NCI-H2227 (cell line): Measurements from ENCODE around the gene GABBR2.

Source experiments
- DNase-seq: peaks from one replicate; lab custom pipeline; 2025; ENCODE audit not compliant: unreplicated experiment; lab: John Stamatoyannopoulos, UW

GABBR2 gene

DNA sequence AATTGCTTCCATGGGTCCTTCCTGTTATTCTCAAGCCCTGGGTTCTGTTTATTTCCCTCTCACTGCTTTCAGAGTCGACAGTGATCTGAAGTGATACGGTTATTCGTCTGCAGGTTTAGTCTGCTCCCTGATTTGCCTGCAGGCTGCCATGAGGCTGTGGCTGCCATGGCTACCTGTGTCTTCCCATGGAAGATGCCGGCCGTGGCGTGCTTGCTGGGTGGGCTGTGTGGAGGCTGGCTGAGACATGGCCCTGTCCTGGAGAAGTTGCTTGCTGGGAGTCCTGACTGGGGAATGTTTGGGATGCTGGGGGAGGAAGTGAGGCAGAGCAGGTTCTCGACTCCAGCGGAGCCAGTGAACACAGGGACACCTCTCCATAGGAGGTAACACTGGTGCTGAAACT lies 349.2 kb downstream of the GABBR2 start:
- DNase-seq = no peak

DNA sequence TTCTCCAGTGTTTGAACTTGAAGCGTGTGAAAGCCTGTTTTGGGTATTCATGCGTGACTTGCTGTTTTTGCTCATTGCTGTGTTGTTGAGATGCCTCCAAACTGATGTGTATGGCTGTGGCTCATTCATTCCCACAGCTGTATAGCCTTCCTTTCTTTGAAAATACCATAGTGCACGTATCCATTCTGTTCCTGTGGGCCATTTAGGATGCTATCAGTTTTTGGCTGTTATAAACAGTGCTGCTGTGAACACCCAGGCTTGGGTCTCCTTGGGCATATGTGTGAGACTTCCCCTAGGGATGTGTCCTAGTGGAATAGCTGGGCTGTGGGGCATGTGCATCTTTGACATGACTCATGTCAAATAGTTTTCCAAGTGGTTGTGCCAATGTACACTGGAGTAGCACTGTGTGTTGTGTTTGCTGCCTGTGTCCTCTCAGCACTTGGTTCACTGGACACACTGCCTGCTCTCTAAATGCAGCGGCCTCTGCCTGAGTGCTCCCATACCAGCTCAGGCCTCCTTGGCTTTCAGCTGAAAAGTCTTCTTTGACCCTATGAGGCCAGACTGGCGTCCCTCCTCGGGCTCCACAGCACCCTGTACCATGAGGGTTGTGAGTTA lies 350.7 kb downstream of the GABBR2 start:
- no peak for DNase-seq

DNA sequence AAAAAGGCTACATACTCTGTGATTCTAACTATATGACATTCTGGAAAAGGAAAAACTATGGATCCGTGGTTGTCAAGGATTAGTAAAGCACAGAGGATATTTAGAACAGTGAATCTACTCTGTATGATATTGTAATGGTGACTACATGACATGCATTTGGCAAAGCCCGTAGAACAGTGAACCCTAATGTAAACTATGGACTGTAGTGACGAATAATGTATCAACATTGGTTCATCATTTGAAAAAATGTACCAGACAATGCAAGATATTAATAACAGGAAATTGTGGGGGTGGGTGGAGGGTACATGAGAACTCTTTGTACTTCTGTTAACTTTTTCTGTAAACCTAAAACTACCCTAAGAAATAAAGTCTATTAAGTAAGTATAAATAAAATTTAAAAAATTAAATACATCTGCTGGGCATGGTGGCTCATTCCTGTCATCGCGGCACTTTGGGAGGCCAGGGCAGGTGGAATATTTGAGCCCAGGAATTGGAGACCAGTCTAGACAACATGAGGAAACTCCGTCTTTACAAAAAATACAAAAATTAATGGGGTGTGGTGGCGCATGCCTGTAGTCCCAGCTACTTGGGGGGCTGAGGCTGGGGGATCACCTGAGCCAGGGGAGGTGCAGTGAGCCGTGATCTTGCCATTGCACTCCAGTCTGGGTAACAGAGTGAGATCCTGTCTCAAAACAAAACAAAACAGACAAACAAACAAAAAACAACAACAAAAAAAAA lies 351.6 kb downstream of the GABBR2 start:
- DNase-seq = no peak

DNA sequence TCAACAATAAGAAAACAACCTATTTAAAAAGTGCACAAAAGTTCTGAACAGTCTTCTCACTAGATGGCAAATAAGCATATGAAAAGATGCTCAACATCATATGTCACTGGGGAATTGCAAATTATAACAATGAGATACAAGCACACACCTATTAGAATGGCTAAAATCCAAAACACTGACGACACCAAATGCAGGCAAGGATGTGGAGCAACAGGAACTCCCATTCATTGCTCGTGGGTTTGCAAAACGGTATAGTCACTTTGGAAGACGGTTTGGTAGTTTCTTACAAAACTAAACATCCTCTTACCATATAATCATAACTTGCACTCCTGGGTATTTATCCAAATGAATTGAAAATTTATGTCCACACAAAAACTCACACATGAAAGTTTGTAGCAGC lies 352.4 kb downstream of the GABBR2 start:
- no peak for DNase-seq

DNA sequence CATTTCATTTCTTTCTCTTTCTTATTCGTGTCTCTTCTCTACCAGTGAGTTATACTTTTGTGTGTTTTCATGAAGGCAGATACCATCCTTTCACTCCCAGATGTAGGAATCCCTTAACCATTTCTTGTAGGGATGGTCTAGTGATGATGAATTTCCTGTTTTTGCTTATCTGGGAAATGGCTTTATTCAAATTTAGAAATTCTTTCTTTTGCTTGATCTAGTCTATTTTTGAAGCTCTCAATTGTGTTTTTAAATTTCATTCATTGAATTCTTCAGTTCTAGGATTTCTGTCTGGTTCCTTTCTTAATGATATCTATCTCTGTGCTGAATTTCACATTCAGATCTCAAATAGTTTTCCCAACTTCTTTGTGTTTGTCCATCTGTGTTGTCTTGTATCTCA lies 357.4 kb downstream of the GABBR2 start:
- DNase-seq = no peak

DNA sequence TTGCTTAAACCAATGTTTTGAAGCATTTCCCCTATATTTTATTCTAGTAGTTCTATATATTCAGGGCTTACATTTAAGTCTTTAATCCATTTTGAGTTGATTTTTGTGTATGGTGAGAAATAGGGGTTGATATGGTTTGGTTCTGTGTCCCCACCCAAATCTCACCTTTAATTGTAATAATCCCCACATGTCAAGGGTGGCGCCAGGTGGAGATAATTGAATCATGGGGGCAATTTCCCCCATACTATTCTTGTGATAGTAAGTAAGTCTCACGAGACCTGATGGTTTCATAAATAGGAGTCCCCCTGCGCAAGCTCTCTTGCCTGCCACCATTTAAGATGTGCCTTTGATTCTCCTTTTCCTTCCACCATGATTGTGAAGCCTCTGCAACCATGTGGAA lies 361.1 kb downstream of the GABBR2 start:
- no peak for DNase-seq

DNA sequence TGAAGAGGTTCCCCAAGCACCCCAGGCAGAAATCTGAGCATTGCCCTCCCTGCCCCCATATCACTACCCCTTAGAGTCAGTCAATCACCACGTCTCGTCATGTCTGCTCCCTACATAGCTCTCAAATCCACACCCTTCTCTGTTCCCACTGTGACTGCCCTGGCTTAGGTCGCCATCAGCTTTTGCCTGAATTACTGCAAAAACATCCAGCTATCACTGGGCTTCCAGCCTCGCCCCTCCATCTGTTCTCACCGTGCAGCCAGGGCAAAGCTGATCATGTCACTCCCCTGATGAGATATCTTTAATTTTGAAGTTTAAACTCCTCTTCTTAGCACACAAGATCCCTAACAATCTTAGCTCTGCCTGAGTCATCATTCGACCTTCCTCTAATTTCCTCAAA lies 363.7 kb downstream of the GABBR2 start:
- DNase-seq = no peak

DNA sequence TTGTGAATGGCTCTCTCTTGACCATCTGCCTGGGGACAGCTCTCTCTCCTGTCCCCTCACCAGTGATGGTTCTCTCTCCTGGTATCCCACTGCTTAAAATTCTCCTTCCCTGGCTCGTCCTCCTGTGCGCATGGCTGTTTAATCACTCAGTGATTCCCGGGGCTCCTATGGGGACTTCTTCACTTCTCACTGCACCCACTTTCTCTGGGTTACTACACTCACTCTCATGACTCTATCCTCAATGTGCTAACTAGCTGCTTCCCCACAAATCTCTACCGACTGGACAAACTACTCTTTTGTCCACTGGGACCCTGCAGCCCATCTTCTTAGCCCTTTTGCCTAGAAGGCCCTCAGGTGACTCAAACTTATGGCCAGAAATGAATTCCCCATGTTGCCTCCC lies 364.2 kb downstream of the GABBR2 start:
- DNase-seq = no peak

DNA sequence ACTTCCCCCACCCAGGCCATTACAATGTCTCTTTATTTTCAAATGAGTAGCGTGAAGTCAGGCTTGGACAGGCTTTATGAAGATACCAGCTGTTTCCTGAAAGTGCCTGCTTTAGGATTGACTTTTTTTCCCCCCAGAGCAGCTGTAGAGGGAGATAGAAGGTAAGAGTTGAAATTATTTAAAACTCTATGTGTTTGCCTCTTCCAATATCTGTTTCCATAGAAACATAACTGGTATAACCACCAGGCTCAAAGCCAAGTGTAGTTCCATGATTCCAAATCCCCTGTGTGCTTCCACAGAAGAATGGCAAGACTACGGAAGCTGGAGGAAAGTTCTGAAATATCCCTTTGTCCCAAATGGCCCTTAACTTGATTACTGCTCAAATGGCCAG lies 365.9 kb downstream of the GABBR2 start:
- DNase-seq = no peak

DNA sequence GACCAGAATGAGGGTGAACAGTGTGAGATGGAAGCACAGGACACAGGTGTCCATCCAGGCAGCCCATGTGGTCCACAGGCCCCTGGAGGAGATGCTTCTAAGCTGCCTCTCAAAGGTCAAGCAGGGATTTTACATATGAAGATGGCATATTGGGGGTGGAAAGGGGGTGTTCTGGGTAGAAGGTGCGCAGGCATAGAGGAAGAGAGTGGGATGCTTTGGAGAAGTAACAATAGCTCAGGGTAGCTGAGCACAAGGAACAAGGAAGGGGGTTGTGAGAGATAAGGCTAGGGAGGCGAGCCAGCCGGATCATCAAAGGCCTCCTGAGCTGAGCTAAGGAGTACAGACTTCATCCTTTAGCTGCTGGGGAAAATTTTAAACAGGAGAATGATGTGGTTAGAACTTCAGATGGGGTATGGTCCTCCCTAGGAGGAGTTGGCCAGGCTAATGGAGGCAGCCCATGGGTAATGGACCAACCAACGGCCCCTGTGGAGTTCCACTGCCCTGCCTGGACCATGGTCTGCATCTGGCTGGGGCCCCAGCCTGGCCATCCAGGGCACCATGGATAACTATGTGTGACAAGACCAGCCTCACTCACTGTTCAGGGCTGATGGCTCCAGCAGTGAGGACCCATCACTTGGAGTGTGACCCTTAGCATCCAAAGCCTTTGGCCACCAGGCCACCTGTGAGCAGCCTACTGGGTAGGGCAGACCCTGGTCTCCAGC lies 366.5 kb downstream of the GABBR2 start:
- DNase-seq = no peak

DNA sequence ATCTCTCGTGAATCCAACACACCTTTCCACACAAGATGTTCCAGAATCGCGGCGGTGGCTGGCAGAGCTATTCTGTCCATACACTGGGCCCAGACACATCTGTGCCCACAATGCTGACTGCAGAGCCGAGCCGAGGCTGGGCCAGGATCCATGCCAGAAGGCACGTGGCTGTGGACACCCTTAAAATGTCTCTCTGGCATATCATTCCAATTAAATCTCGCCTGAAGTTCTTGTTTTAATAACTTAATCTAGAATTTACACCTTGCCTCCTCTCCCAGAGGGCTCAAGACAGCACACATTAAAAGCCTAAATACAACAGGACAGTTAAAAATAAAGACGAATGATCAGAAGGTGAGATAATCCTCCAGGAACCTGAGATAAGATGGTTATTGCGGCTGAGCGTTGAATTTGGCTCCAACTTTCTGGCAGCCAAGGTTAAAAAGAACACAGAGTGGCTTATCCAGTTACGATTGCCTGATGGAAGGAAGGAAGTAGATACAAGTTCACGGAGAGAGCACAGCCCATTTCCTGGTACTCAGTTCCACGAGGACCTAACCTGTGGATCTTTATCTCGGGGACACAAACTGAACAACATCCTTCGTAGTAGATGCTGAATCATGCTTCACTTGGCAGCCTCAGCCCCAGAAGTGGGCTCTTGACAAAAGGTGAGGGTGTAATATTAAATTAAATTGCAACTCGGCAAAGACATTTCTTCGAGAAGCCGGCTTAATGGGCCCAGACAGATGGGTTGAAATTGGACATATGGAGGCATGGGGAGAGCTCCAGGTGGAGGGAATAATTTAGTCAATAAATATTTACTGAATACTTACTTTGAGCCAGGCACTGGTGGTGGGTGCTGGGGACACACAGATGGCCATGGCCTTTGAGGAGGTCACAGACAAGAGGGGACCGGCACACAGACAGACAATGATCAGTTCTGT lies 367.3 kb downstream of the GABBR2 start:
- no peak for DNase-seq

DNA sequence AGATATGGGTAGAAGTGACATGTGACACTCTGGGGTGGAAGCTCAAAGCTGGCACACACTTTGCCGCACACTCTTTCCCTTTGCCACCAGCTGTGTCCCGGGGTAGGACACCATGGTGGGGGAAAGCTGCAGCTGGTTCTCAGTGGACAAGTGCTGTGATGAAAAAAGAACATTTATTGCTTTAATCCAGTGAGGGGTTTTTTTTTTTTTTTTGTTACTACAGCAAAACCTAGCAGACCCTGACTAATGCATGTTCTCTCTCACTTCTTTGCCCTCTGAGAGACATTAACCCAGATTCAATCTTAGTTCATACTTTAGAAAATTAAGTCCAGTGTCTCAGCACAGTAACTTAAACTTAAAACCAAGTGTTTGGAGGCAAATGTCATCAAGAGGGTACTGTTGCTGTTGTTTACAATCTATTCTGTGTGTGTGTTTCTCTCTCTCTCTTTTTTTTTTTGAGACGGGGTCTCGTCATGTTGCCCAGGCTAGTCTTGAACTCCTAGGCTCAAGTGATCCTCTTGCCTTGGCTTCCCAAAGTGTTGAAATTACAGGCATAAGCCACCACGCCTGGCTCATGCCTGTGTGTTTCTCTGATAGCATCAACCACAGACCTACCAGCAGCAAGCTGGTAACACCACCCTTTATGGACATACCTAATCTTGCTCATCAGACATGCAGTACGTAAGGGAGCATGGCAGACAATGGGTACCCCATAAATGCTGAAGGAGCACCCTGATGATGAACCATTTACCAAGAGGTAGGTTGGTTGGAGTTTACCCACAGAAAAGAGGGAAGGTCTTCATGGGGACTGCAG lies 368.5 kb downstream of the GABBR2 start:
- no peak for DNase-seq

DNA sequence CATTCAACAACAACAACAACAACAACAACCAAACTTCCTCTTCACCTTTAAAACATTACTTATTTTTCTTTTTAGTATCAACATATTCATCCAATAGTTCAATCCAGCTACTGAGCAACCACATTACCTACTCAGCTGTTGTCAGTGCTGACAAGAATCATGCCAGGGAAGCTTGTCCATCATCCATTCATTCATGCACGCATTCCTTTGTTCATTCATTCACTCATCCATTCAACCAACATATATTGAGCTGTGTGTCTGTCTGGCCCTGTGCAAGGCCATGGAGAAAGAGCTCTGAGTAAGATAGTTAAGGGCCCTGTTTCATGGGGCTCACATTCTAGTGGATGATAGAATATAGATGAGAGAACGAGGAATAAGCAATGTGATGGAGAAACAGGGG lies 373.1 kb downstream of the GABBR2 start:
- DNase-seq = no peak

DNA sequence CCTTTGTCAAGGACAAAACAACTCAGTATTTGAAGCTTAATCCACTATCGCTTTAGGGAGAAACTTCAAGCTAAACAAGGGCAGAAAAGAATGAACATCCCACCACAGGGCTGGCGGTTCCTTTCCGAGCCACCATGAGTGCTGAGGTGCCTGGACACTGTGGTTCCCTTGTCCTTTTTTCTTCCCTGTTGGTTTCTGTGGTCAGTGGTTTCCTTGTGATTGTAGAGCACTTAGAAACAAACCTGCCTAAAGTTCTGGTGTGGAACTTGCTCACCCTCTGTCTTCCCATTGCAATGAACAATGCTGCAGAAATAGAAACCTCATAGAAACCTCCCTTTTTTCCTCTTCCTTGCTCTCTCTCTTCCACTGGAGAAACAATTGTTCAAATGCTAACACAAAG lies 373.9 kb downstream of the GABBR2 start:
- DNase-seq = no peak

DNA sequence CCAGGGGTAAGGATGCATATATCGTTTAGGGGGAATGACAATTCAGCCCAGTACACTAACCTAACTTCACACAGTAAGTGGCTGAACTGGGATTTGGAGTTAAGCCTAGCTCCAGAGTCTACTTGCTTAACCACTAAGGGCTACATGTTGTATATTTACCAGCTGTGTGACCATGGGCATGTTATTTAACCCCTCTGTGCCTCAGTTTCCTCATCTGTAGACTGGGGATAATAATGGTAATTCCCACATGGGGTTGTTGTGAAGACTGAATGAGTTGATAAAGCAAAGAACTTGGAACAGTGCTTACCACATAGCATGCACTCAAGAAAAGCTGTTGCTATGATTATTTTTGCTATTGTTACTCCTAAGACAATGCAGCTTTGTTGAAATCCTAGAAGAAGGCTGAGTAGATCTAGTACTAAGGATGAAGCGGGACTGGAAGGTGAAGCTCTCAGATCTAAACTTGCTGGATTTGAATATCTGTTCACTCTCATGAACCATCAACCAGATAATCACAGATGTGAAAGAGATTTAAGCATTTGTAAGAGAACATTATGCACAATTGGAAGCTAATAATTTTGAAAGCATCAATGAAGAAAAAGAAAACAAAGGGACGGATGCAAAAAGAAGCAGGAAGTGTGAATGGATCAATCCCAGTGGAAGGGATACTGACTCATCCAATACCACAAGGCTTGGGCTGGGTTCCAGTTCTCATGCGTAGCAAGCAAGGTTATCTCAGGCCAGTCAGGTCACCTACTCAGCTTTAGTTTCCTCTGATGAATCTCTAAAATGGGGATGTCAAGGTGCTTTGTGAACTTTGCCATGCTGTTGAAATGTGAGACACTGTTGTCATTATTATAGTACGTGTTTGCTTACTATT lies 374.8 kb downstream of the GABBR2 start:
- no peak for DNase-seq

DNA sequence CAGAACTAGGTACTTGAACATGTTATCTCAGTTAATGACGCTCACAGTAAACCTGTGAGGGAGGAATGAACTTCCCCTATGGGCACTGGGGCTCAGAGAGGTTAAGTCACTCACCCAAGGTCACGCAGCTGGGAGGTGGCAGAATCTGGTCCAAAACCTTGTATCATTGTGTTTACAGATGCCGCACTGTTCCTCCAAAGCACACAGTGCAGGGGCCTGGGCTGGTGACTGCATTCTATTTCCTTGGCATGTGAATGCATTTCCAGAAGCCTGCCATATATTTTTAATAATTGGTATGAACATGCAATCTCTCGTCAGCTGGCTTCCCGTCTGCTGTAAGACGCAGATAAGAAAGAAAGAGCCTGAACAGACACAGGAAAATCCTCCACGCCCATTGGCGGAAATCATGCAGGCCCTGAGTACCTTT lies 376.3 kb downstream of the GABBR2 start:
- no peak for DNase-seq

DNA sequence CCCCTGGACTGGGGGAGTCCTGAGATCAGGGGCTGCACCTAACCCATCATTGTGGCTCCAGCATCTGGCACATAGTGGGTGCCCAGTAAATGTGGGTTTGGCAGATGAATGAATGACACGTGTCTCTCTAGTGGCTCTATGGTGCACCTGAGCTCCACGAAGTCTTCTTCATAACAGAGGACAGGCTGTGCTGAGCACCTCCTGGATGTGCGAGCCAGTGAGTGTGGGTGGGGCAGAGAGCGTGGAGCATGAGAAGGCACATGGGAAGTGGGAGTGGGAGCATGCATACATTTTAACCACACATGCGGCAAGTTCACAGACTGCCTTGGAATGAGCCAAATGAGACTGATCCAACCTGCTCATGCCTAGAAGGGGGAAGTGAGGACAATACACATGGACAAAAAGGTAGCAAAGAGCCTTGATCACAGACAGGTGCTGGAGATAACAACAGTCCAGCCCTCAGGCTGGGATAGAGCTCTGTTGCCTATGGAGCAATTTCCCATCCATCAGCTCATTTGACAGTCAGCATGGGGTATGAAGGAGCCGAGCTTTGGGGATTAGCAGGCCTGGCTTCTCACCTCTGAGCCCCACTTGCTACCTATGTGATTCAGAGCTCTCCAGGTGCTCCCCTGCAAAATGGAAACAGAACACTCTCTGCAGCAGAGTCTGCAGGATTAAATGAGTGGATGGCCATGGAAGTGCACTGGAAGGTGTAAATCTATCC lies 377.0 kb downstream of the GABBR2 start:
- no peak for DNase-seq

DNA sequence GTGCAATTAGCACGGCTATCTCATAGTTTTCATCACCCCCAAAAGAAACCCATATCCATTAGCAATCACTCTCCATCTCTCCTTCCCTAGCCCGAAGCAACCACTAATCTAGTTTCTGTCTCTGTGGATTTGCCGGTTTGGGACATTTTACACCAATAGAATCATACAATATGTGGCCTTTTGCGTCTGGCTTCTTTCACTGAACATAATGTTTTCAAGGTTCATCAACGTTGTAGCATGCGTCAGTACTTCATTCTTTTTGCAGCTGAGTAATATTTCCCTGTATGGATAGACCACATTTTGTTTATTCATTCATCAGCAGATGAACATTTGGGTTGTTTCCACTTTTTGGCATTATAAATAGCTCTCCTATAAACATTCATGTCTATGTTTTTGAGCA lies 377.9 kb downstream of the GABBR2 start:
- no peak for DNase-seq

DNA sequence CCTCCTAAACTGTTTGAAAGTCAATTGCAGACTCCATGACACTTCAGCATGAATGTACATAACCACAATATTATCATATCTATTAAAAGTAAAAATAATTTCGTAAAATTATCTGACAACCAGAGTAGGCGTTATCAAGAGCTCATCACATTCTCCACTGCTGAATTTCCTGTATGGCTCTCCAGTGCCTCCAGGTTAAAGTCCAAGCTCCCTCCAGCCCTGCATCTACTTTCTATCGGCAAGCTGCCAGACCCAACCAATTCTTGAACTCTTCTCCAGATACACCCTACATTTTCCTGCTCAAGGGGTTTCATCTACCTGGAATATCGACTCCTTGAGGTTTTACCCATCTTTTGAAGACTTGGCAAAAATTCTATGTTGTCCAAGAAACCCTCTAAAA lies 378.8 kb downstream of the GABBR2 start:
- no peak for DNase-seq
